DMS79 treated with DMSO at 0.1 percent for 48 hours (cell line): ENCODE results near the gene FOXD4L1.
"Not testable (repeated sequence)": the region's sequence is repeated elsewhere in the genome, so short reads cannot be mapped to it uniquely, and the experiment has no call there.

Source experiments
- DNase-seq: peaks from one replicate; lab custom pipeline; 2025; lab: John Stamatoyannopoulos, UW

Gene FOXD4L1

DNA sequence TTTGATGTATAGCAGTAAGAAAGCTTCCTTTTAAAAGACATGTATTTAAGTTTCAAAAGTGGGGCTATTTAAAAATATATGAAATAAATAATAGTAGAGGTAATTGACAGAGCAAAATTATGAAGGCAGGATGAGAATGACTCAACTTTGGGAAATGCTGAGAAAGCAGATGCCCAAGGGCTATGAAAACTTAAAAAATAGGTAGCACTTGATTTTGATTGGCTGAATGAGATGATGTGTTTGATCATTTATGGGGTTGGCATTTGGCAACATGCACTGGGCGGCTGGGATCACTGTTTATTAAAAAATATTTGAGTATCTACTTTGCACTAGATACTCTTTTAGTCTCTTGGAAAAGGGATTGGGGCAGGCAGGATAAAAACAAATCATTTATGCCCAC lies 26.5 kb downstream of the FOXD4L1 start:
- DNase-seq = not testable (repeated sequence)

- DNase-seq = not testable (repeated sequence)
Measured at GRCh38 chr2:113527350-113528045, 29.0 kb downstream of the FOXD4L1 start.

- not testable (repeated sequence) for DNase-seq
Measured at GRCh38 chr2:113528126-113528525, 29.7 kb downstream of the FOXD4L1 start.

- DNase-seq = not testable (repeated sequence)
Measured at GRCh38 chr2:113528904-113529303, 30.4 kb downstream of the FOXD4L1 start.

DNA sequence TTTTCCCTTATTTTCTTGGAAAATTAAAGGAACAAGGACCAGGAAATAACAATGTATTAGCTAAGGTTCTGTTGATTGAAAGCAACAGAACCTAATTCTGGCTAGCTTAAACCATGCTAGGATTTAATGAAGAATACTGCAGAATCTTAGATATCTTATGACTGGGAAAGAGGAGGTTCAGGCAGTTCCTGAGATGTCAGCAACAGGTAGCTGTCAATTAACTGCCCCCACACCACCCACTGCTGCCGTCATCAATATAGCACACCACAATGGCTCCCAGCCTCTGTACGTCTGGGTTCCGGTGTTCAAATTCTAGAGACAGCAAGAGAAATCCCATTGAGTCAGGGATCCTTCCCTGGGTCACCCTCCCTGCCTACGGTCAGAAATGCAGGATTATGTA lies 34.5 kb downstream of the FOXD4L1 start:
- DNase-seq = not testable (repeated sequence)

DNA sequence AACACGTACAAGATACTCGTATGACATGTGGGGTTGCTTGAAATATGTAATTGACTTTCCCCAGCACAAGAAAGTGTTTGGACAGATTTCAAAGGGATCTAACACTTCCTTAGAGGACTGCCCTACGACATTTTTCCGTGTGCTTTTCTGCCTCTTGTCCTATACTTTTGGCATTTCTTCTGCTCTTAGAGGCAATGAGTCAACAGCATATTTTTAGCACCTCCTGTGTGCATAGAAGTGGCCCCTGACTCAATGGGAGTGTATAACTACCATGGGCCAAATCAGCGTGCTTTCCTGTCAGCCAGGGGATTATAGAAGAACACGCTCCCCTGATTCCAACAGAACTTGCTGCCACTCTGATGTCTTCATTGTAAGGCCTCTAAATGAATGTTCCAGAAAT lies 38.1 kb downstream of the FOXD4L1 start:
- DNase-seq = not testable (repeated sequence)

- not testable (repeated sequence) for DNase-seq
Measured at GRCh38 chr2:113540834-113541203, 42.4 kb downstream of the FOXD4L1 start.

GRCh38 chr2:113541204-113541975 lies 42.9 kb downstream of the FOXD4L1 start:
- not testable (repeated sequence) for DNase-seq

DNA sequence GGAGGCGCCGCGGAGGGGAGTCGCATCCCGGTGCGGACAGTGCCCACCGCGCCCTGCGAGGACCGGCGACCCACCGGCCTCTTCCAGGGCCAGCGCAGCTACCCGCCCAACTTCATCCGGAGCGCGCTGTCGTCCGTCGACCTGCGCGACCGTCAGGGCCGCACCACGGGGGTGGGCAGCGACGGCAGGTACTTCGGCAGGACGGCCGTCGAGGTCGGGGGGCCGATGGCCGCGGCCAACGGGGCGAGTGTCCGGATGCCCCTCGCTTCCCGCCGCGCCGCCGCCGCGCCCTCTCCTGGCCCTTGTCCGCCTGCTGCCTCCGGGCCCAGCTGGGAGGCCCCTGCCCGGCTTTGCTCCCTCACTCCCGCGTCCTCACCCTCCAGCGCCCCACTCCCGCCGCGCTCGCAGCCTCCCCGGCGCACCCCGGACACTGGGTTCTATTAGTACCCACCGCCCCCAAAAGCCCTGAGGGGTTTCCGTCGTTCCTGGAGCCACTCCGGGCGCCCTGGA lies 43.6 kb downstream of the FOXD4L1 start:
- not testable (repeated sequence) for DNase-seq

DNA sequence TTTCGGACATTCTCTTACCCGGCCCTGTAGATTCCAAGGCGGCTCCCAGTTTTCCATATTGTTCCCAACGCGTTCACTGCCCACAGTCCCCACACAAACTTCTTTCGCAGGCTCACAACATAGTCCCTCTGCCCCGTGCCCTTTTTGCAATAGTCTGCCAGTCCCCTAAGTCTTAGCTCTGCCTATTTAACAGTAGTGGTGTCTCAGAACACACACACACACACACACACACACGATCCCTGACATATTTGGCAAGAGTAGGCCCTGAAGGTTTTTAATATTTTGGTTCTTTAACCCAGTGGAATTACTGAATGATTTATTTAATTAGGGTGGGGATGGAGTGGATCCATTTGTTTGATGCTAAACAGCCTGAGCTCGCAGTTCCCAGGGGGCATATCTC lies 44.1 kb downstream of the FOXD4L1 start:
- DNase-seq = not testable (repeated sequence)
